Measurements from ENCODE around the gene NOC4L.

GRCh38 chr12:132169376-132169775, 25.1 kb downstream of the NOC4L start:
- TF ChIP-seq, protein P1, sequence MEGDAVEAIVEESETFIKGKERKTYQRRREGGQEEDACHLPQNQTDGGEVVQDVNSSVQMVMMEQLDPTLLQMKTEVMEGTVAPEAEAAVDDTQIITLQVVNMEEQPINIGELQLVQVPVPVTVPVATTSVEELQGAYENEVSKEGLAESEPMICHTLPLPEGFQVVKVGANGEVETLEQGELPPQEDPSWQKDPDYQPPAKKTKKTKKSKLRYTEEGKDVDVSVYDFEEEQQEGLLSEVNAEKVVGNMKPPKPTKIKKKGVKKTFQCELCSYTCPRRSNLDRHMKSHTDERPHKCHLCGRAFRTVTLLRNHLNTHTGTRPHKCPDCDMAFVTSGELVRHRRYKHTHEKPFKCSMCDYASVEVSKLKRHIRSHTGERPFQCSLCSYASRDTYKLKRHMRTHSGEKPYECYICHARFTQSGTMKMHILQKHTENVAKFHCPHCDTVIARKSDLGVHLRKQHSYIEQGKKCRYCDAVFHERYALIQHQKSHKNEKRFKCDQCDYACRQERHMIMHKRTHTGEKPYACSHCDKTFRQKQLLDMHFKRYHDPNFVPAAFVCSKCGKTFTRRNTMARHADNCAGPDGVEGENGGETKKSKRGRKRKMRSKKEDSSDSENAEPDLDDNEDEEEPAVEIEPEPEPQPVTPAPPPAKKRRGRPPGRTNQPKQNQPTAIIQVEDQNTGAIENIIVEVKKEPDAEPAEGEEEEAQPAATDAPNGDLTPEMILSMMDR (conservative IDR thresholded peaks at IDR 0.05; ENCODE audit: low read length), result no peak
- TF ChIP-seq EZH2phosphoT487 (IDR thresholded peaks at IDR 0.05; ENCODE audit: borderline replicate concordance, low read depth, low read length), result no peak
